ENCODE data around the gene HS1BP3.

Gene HS1BP3

GRCh38 chr2:20627712-20628380, 23.1 kb downstream of the HS1BP3 start:
- H3K9ac ChIP-seq (ENCODE audit: low read depth, low read length), result no peak overlapping the region

DNA sequence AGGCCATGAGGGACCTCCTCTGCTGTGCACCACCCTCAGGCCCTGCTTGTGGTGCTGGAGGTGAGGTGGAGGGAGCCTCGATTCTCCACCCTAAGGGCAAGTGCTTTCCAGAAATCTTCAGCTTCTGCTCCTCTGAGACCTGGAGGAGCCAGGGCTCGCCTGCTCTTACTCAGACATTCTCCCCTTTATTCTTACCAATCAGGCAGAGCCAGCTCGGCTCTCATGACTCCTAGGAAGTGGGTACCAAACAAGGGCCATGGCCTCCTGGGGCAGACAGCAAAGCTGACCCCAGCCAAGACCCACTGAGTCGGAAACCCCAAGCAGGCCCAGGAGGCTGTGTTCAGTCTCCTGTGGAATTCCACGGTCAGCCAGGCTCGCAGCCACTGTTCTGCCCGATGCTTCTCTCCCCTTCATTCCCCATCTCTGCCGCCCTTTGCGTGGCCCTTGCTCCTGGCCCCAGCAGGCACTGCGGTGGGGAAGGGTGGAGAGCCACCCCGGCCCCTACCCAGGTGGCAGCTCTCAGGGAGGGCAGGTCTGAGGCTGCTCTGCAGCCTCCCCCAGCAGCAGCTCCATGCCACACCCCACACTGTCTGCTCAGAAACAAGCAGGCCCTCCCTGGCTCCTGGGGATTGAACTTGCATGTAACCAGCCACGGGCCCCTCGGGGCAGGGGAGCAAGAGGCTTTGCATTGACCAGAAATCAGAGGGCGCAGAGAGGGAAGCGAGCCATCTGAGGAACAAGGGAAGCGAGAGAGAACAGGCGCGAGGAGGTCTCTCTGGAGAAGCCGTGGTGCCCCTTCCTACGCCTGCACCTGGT, 24.0 kb downstream of the HS1BP3 start:
- H3K4me3 ChIP-seq (ENCODE audit: low read depth, low read length), result no peak overlapping the region
- no peaks in the 10 kb centered on the region for H3K27me3 ChIP-seq (ENCODE audit: control insufficient read depth, insufficient read depth, low read length)
- no peaks in the 10 kb centered on the region for H3K9me3 ChIP-seq (ENCODE audit: control insufficient read depth, insufficient read depth, low read length)
- no peaks in the 10 kb centered on the region for H3K36me3 ChIP-seq (ENCODE audit: control insufficient read depth, insufficient read depth, low read length)
- H3K4me1 ChIP-seq (ENCODE audit: control insufficient read depth, insufficient read depth, low read length), result no peaks in the 10 kb centered on the region
- no peak overlapping the region for H3K9ac ChIP-seq (ENCODE audit: low read depth, low read length)

More at GRCh38 chr2:20627712-20628380, 23.1 kb downstream of the HS1BP3 start:
- H3K27me3 ChIP-seq (ENCODE audit: control insufficient read depth, insufficient read depth, low read length), result no peaks in the 10 kb centered on the region
- H3K4me1 ChIP-seq (ENCODE audit: control insufficient read depth, insufficient read depth, low read length), result no peaks in the 10 kb centered on the region
- H3K9me3 ChIP-seq (ENCODE audit: control insufficient read depth, insufficient read depth, low read length), result no peaks in the 10 kb centered on the region
- H3K36me3 ChIP-seq (ENCODE audit: control insufficient read depth, insufficient read depth, low read length), result no peaks in the 10 kb centered on the region
- no peak overlapping the region for H3K4me3 ChIP-seq (ENCODE audit: low read depth, low read length)

GRCh38 chr2:20626392-20626697, 24.6 kb downstream of the HS1BP3 start:
- Histone ChIP-seq H3K9ac (ENCODE audit: low read depth, low read length) (no peak overlapping the region), H3K4me1 (ENCODE audit: control insufficient read depth, insufficient read depth, low read length) (no peaks in the 10 kb centered on the region)

DNA sequence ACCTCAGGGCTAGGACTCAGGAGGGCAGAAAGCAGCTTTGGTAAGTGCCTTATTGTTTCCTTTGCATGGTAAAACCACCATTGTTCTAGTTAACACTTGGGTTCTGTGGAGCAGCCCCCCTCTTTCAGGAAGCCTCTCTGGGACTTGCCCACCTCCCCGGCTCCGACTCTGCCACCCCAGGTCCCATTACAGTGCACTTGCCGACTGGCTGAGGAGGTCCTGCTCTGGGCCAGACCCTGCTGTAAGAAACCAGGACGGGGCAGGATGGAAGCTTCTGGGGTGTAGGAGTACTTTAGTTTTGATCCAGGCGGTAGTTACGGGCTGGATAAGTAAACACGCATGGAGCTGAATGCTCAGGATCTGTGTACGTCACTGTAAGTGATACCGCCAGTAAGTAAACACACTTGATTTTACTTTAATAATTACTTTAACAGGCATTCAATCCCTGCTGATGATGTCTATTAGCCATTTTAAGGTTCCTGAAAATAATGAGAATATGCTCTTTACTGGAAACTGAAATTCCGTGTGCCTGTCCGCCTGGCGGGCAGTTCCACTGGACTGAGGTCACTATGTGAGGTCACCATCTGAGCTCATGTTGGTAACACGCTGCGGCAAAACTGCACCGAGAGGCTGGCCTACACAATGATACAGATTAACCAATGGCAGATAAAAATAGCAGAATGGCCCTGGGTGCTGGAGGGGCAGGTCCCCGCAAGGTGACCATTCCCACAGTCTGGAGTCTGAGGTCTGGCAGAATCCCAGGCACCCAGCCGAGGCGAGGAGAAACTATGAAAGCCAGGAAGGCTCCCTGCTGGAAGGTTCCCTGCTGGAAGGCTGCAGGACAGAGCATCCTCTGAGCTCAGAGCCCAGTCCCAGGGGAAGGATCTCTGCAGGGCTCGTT, 25.2 kb downstream of the HS1BP3 start:
- Histone ChIP-seq H3K9ac (ENCODE audit: low read depth, low read length) (no peak overlapping the region), H3K36me3 (ENCODE audit: control insufficient read depth, insufficient read depth, low read length) (no peaks in the 10 kb centered on the region), H3K4me1 (ENCODE audit: control insufficient read depth, insufficient read depth, low read length) (no peaks in the 10 kb centered on the region), H3K4me3 (ENCODE audit: low read depth, low read length) (no peak overlapping the region), H3K9me3 (ENCODE audit: control insufficient read depth, insufficient read depth, low read length) (no peaks in the 10 kb centered on the region), H3K27me3 (ENCODE audit: control insufficient read depth, insufficient read depth, low read length) (no peaks in the 10 kb centered on the region)

More at GRCh38 chr2:20626392-20626697, 24.6 kb downstream of the HS1BP3 start:
- H3K9me3 ChIP-seq (ENCODE audit: control insufficient read depth, insufficient read depth, low read length), result no peaks in the 10 kb centered on the region
- no peaks in the 10 kb centered on the region for H3K36me3 ChIP-seq (ENCODE audit: control insufficient read depth, insufficient read depth, low read length)
- no peak overlapping the region for H3K4me3 ChIP-seq (ENCODE audit: low read depth, low read length)
- no peaks in the 10 kb centered on the region for H3K27me3 ChIP-seq (ENCODE audit: control insufficient read depth, insufficient read depth, low read length)

GRCh38 chr2:20624884-20625485, 25.9 kb downstream of the HS1BP3 start:
- Histone ChIP-seq H3K9me3 (ENCODE audit: control insufficient read depth, insufficient read depth, low read length) (no peaks in the 10 kb centered on the region), H3K9ac (ENCODE audit: low read depth, low read length) (no peak overlapping the region), H3K36me3 (ENCODE audit: control insufficient read depth, insufficient read depth, low read length) (no peaks in the 10 kb centered on the region), H3K4me1 (ENCODE audit: control insufficient read depth, insufficient read depth, low read length) (no peaks in the 10 kb centered on the region), H3K4me3 (ENCODE audit: low read depth, low read length) (no peak overlapping the region), H3K27me3 (ENCODE audit: control insufficient read depth, insufficient read depth, low read length) (no peaks in the 10 kb centered on the region)

- Histone ChIP-seq H3K9me3 (ENCODE audit: control insufficient read depth, insufficient read depth, low read length) (no peaks in the 10 kb centered on the region), H3K4me1 (ENCODE audit: control insufficient read depth, insufficient read depth, low read length) (no peaks in the 10 kb centered on the region), H3K36me3 (ENCODE audit: control insufficient read depth, insufficient read depth, low read length) (no peaks in the 10 kb centered on the region), H3K9ac (ENCODE audit: low read depth, low read length) (no peak overlapping the region), H3K4me3 (ENCODE audit: low read depth, low read length) (no peak overlapping the region), H3K27me3 (ENCODE audit: control insufficient read depth, insufficient read depth, low read length) (no peaks in the 10 kb centered on the region)
Measured at GRCh38 chr2:20624156-20624883, 26.6 kb downstream of the HS1BP3 start.

DNA sequence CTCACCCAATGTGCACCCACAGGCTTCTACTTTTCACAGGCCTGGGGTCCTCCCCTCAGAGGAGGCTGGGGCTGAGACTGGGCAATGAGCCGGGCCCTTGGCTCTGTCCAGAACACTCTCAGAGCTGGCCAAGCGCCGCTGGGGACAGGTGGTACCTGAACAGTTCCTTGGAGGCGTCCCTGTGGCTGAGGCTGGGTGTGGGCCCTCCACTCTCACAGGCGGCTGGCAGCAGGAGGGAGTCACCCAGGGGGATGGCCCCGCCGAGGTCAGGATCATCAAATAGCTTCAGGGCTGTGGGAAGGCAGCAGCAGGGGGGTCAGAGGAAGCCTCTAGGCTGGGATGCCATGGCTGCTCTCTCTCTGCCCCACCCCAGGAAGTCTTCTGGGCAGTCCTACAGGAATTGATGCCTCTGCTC, 27.1 kb downstream of the HS1BP3 start:
- Histone ChIP-seq H3K9ac (ENCODE audit: low read depth, low read length) (no peak overlapping the region), H3K4me3 (ENCODE audit: low read depth, low read length) (no peak overlapping the region), H3K36me3 (ENCODE audit: control insufficient read depth, insufficient read depth, low read length) (no peaks in the 10 kb centered on the region), H3K4me1 (ENCODE audit: control insufficient read depth, insufficient read depth, low read length) (no peaks in the 10 kb centered on the region), H3K27me3 (ENCODE audit: control insufficient read depth, insufficient read depth, low read length) (no peaks in the 10 kb centered on the region), H3K9me3 (ENCODE audit: control insufficient read depth, insufficient read depth, low read length) (no peaks in the 10 kb centered on the region)

DNA sequence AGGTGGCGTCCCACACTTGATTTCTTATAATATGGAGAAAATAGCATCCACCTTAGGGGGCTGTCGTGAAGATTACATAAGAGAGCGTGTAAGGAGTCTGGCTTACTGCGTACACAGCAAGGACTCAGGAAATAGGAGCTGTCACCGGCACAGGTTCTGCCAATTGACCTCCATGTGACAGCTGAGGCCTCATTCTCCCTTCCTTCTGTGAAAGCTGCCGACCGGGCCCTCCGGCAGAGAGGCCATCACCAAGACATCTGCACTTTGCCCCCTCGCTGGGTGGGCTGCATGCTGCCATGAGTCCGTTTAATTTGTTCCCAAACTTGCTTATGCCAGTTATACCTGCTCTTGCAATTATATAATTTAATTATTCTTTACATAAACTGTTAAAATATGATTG, 27.7 kb downstream of the HS1BP3 start:
- Histone ChIP-seq H3K9me3 (ENCODE audit: control insufficient read depth, insufficient read depth, low read length) (no peaks in the 10 kb centered on the region), H3K9ac (ENCODE audit: low read depth, low read length) (no peak overlapping the region), H3K4me1 (ENCODE audit: control insufficient read depth, insufficient read depth, low read length) (no peaks in the 10 kb centered on the region), H3K4me3 (ENCODE audit: low read depth, low read length) (no peak overlapping the region), H3K27me3 (ENCODE audit: control insufficient read depth, insufficient read depth, low read length) (no peaks in the 10 kb centered on the region), H3K36me3 (ENCODE audit: control insufficient read depth, insufficient read depth, low read length) (no peaks in the 10 kb centered on the region)

GRCh38 chr2:20622731-20623130, 28.2 kb downstream of the HS1BP3 start:
- H3K4me1 ChIP-seq (ENCODE audit: control insufficient read depth, insufficient read depth, low read length), result no peaks in the 10 kb centered on the region
- H3K36me3 ChIP-seq (ENCODE audit: control insufficient read depth, insufficient read depth, low read length), result no peaks in the 10 kb centered on the region
- no peaks in the 10 kb centered on the region for H3K27me3 ChIP-seq (ENCODE audit: control insufficient read depth, insufficient read depth, low read length)
- no peak overlapping the region for H3K9ac ChIP-seq (ENCODE audit: low read depth, low read length)
- H3K4me3 ChIP-seq (ENCODE audit: low read depth, low read length), result no peak overlapping the region
- H3K9me3 ChIP-seq (ENCODE audit: control insufficient read depth, insufficient read depth, low read length), result no peaks in the 10 kb centered on the region

- Histone ChIP-seq H3K4me3 (ENCODE audit: low read depth, low read length) (no peak overlapping the region), H3K27me3 (ENCODE audit: control insufficient read depth, insufficient read depth, low read length) (no peaks in the 10 kb centered on the region), H3K9me3 (ENCODE audit: control insufficient read depth, insufficient read depth, low read length) (no peaks in the 10 kb centered on the region), H3K36me3 (ENCODE audit: control insufficient read depth, insufficient read depth, low read length) (no peaks in the 10 kb centered on the region), H3K9ac (ENCODE audit: low read depth, low read length) (no peak overlapping the region), H3K4me1 (ENCODE audit: control insufficient read depth, insufficient read depth, low read length) (no peaks in the 10 kb centered on the region)
Measured at GRCh38 chr2:20622296-20622686, 28.6 kb downstream of the HS1BP3 start.
